ENCODE measurements around the gene CHMP2B.

DNA sequence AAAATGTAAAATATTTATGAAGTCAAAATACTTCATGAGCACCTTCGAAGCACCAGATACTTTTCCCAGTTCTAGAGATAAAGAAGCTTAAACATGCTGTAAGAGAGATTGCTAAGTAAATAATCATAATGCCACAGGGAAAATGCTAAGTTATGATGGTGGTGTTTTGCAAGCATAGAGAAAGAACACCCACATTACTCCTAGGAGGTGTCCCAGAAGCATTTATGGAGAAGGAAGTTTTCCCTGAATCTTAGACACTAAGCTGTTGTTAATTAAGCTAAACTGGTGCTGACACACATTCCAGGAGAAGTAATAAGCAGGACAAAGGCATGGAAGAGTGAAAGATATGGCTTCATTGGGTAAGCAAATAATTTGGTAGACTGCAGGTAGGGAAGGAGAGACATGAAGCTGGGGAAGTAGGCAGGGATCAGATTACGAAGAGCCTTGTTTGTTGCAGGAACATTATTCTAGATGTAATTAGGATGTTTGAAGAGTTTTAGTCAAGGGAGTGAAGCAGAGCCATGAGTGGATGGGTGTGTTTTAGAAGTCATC lies 40.4 kb upstream of the CHMP2B start:
- TF ChIP-seq, protein P1, sequence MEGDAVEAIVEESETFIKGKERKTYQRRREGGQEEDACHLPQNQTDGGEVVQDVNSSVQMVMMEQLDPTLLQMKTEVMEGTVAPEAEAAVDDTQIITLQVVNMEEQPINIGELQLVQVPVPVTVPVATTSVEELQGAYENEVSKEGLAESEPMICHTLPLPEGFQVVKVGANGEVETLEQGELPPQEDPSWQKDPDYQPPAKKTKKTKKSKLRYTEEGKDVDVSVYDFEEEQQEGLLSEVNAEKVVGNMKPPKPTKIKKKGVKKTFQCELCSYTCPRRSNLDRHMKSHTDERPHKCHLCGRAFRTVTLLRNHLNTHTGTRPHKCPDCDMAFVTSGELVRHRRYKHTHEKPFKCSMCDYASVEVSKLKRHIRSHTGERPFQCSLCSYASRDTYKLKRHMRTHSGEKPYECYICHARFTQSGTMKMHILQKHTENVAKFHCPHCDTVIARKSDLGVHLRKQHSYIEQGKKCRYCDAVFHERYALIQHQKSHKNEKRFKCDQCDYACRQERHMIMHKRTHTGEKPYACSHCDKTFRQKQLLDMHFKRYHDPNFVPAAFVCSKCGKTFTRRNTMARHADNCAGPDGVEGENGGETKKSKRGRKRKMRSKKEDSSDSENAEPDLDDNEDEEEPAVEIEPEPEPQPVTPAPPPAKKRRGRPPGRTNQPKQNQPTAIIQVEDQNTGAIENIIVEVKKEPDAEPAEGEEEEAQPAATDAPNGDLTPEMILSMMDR (conservative IDR thresholded peaks at IDR 0.05 in 1 of 2, IDR thresholded peaks at IDR 0.05 in 1 of 2; ENCODE audit: low read depth in 1 of 2, low read length in 2 of 2): no peak
- TF ChIP-seq EZH2 (IDR thresholded peaks at IDR 0.05; ENCODE audit: low read length, missing control alignments): no peak
